HG03439 (cell line): ENCODE results near the gene GNLY.
"Not testable (repeated sequence)": the region's sequence is repeated elsewhere in the genome, so short reads cannot be mapped to it uniquely, and the experiment has no call there.

Source experiments
- ATAC-seq: cut with Tn5 transposase; IDR thresholded peaks from one replicate; pipeline ENCODE4 v1.9.1; 2021; ENCODE audit warnings: mild to moderate bottlenecking, moderate library complexity; ENCODE audit not compliant: unreplicated experiment

The GNLY gene

GRCh38 chr2:85663594-85664565 lies 30.3 kb upstream of the GNLY start:
- no peak for ATAC-seq

GRCh38 chr2:85665264-85665937 lies 28.8 kb upstream of the GNLY start:
- ATAC-seq, result no peak

- no peak for ATAC-seq
These were observed 28.1 kb upstream of the GNLY start for GRCh38 chr2:85666016-85666415.

GRCh38 chr2:85666435-85667316 lies 27.5 kb upstream of the GNLY start:
- no peak for ATAC-seq

GRCh38 chr2:85667561-85668008 lies 26.6 kb upstream of the GNLY start:
- ATAC-seq, result no peak

DNA sequence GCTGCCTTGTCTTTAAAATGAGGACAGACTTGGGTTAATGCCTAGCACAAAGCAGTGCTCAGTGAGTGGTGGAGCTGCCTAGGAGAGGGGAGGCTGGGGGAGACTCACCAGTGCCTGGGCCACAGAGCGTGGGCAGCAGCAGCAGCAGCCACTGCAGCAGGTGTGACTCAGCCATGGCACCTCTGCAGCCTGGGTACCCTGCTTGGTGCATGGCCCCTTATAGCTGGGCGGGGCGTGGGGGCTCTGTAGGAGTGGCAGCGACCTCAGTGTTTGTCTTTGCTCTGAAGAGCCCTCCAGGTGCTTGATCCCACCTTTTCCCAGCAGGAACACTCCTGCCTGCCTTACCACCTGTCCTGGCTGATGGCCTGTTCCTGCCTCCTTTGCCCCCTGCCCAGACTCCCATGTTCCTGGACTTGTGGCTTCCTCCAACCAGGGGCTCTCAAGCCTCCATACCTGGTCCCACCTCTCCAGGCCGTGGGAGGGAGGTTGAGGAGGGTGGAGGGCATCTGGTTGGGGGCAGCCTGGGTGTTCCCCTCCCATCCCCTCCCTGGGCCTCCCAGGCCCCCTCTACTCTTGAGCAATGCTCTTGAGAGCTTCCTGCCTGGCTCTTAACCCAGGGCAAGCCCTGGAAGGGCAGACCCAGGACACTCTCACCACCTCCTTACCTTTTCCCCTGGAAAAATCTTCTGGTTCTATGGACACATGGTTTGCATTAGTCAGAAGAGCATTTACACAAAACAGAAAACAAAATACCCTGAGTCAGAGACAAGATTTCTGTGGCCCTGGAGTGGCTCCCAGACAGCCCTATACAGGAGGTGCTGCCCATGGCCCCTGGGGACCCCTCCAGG lies 25.9 kb upstream of the GNLY start, which contains the start of gene SFTPB:
Gene SFTPB (minus strand): TSS at position 191 of the 848 bp plus-strand sequence. CDS start 16 bp downstream, at position 175.
- ATAC-seq, result no peak

- ATAC-seq, result no peak
These were observed 25.4 kb upstream of the GNLY start for GRCh38 chr2:85668857-85669142.

- ATAC-seq, result no peak
These were observed 24.6 kb upstream of the GNLY start for GRCh38 chr2:85669549-85669948.

DNA sequence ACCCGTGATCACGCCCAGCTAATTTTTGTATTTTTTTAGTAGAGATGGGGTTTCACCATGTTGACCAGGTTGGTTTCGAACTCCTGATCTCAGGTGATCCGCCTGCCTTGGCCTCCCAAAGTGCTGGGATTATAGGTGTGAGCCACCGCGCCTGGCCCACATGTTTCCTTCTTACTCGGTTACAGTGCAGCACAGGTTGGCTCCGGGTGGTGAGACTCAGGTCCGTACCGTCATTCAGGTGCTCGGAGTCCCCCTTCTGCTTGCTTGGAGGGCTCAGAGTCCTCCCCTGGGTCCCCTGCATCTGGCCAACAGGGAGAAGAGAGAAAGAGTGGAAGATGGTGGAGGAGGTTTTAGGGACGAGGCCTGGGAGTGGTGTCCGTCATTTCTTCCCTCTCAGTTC lies 23.7 kb upstream of the GNLY start:
- ATAC-seq, result not testable (repeated sequence)

DNA sequence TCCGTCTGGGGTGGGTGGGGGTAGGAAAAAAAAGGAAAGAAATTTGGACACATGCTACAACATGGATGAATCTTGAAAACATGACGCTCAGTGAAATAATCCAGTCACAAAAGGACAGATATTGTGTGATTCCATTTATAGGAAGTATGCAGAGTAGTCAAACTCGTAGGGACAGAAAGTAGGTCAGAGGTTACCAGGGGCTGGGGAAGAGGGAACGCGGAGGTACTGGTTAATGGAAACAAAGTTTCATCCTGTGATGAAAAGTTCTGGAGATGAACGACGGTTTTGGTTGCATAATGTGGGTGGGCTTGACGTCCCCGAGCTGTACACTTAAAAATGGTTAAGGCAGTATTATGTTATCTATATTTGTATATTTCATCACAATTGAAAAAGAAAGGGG lies 21.7 kb upstream of the GNLY start:
- no peak for ATAC-seq

- ATAC-seq, result no peak
These were observed 20.3 kb upstream of the GNLY start for GRCh38 chr2:85673716-85674375.

DNA sequence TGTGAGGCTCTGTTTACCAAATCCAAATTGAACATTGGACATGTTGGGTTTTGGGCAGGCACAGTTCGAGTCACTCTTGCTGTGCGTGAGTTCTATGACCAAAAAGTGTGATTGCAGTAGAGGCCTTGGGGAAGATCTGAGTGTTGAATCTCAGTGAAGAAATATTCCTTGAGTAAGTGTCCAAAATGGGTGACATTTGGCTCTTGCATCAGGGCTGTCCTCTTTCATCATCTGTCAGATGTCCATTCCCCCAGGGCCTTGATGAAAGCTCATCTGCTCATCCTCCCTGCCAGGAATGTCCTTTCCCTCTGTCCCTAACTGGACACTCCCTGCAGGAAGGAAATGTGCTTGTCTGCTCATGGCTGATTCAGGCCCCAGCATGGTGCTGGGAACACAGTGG lies 19.7 kb upstream of the GNLY start:
- no peak for ATAC-seq

DNA sequence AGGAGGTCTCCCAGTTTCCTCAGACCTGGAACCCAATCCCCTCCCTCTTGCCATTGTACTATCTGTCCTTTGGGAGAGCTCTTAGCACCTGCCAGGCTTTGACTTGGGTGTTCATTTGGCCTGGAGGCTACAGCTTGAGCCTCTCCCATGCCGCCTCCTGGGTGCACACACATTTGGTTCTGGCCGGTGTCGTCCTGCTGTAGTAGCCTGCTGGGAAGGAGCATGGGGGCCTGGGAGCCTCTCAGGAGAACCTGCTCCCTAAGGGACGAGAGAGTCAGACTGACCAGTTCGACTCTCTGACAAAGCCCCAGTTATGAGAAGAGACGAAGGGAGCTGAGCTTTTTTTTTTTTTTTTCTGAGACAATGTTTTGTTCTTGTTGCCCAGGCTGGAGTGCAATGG lies 18.7 kb upstream of the GNLY start:
- ATAC-seq, result no peak

- ATAC-seq, result no peak
These were observed 18.2 kb upstream of the GNLY start for GRCh38 chr2:85675866-85676548.

DNA sequence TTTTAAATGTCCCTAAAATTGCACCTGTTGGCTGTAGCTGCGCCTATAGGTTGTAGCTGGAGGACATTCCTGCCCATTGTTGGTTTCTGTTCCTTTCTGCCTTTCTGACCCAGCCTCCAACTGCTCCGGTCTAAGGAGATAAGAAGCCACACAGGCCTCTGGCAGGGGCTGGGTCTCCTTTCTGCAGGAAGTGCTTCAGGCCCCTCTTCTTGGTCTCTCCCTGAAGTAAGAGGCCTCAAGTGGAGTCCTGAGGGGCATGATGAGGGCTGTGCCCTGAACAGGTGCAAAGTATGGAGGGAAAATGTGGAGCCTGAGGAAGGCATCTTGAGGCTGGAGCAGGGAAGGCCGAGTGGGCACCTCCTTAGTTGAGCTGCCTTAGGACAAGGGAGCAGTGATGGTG lies 15.8 kb upstream of the GNLY start:
- no peak for ATAC-seq

DNA sequence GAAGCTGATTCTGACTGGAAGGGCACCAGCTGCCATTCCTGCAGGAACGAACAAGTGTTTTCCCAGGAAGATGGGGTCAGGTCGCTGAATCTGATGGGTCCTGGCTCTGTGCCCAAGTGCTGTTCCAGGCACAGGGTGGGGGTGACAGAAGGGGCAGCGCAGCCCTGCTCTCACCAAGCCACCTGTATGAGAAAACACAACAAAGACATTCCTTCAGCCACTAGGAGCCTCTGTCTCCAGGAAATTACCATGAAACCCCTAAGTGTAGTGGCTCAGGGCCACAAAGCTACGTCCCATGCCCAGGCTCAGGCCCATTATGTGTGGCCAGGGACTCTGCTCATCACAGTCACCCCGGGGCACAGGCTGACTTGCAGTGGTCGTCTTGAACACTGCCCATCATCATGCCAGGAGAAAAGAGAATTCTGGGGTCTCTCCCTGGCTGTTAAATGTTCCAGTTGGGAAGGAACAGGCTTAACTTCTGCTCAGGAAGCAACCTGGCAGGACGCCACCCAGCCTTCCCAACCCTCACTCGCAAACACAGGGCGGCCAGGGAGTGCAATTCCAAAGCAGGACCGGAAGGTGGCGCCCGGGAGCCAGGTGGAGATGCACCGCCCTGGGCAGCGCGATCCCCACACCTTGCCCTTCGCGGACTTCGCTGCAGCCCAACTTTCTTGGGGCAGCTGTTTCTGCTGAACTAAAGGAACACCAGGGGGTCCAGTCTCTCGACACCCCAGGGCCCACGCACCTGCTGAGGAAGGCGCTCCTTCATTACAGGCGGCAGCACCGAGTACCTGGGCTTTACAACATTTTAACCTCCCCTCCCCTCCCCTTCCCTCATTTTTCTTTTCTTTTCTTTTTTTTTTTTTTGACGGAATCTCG lies 15.1 kb upstream of the GNLY start:
- peak; percentile 66 for ATAC-seq

- no peak for ATAC-seq
These were observed 13.3 kb upstream of the GNLY start for GRCh38 chr2:85680707-85681371.

DNA sequence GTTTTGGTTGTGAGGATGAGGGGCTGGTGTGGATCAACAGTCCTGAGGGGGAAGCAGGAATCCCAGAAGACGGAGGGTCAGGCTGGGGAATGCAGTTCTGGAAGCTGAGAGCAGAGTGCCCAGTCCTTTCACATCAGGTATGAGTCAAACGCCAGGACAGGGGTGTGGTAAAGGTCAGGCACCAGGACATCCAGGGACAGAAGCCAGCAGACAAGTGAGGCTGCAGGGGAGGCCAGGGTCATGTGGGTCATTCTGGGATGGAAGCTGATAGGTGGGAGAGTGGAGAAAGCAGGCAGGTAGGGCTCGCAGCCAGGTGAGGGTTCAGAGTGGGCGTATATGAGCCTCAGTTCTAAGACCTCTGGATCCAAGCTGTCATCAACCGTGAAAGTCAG lies 12.8 kb upstream of the GNLY start:
- no peak for ATAC-seq
